ENCODE results near the gene CIRBP.

CIRBP gene

DNA sequence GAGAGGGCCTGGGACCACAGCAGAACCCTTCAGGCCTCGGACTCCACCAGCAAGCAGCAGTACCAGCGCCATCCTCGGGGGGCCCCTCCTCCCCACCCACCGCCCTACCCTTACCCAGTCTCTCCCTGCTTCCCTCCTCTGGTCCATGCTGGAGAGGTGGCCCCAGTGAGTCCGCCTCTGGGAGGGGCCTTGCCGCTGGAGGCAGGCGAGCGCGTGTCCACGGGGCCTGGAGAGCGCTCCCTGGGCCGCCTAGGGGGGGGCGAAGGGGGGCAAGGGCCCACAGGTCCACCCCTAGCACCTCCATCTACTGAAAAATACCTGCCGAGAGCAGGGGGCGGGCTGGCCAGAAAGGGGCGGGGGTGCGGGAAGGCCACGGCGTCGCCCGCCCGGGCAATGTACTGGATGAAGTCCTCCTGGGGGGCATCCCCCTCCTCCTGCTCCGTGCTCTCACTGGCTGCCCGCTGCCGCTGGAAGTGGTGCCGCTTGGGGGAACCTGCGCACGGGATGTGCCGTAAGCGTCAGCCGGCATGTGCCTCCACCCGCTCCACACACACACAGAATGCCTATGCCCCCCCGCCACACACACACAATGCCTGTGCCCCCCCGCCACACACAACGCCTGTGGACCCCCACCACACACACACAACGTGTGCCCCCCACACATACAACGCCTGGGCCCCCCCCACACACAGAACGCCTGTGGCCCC, 38.2 kb upstream of the CIRBP start:
- DNase-seq (ENCODE audit: low spot score) = no peak

DNA sequence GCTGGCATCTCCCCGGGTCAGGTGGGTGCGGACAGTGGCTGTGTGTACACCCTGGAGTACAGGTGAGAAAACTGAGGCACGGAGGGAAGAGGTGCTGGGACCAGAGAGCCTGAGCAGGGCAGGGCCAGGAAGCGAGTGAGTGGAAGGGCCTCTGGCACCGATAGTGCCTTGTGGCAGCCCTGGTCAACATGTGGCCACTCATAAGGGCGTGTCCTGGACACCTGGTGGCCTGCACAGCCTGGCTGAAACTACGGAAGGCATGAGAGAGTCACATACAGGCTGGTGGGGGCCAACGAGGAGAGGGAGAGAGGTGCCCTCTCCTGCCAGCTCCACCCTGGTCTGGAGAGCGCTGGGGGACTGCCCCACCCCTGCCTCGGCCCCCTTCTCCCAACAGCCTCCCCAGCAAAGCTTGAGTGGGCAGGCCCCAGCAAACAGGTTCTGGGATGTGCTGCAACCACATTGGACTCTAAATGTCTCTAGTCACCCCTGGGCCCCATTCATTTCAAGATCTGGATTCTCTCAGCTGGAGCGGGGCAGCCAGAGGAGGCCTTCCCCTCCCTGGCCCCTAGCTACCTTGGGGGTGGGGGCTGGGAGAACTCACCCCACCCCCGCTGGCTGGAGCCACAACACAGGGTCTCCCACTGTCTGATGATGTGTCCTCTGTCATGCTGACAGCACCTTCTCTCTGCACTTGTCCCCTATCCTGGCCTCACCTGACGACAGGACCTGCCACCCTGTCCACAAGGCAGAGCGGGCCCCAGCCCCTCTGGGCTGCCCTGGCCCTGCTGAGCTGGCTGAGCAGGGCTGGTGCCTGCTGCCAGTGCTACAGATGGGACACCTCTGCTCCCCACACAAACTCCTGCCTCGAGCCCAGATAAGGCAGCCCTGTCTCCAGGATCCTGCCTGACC, 37.1 kb upstream of the CIRBP start:
- DNase-seq (ENCODE audit: low spot score) = peak; percentile 44

DNA sequence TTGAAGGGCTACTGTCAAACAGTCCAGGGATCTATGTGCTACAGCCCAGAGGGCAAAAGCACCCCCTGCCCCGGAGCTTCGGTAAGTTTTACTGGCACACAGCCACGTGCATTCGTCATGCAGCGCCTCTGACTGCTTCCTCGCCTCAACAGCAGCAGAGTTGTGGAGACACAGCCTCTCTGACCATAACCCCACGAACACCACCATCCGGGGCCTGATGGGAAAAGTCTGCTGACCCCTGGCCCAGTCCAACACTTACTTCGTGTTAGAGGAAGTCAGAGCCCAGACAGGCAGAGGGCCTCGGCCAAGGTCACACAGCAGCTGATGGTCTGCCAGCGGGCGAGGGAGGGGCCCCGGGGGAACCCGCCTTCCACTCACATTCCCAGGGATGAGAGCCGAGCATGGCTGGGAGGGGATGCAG, 36.5 kb upstream of the CIRBP start:
- DNase-seq (ENCODE audit: low spot score) = peak; percentile 69

DNA sequence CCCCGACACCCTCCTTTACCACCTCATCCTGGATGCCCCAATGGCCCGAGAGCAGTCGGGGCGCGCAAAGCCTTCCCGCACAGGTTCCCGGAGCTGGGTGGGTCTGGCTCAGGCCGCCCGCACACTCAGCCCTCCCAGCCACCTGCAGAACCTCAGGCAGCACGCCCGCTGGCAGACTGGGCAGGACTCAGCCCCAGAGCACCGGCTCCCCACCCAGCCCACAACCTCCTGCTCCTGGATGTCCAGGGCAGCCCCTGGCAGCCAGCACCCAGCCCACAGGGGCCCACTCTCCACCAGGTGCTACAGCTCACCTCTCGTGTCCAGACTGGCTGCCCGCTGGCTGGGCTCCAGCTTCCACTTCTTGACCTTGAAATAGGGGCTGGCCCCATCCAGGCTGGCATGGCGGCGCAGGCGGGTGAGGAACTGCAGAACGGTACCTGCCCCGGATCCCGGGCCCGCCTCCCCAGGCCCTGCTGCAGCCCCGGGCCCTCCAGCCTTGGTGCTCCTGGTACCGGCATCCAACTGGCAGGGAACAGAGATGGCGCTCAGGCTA, 35.9 kb upstream of the CIRBP start:
- no peak for DNase-seq (ENCODE audit: low spot score)

DNA sequence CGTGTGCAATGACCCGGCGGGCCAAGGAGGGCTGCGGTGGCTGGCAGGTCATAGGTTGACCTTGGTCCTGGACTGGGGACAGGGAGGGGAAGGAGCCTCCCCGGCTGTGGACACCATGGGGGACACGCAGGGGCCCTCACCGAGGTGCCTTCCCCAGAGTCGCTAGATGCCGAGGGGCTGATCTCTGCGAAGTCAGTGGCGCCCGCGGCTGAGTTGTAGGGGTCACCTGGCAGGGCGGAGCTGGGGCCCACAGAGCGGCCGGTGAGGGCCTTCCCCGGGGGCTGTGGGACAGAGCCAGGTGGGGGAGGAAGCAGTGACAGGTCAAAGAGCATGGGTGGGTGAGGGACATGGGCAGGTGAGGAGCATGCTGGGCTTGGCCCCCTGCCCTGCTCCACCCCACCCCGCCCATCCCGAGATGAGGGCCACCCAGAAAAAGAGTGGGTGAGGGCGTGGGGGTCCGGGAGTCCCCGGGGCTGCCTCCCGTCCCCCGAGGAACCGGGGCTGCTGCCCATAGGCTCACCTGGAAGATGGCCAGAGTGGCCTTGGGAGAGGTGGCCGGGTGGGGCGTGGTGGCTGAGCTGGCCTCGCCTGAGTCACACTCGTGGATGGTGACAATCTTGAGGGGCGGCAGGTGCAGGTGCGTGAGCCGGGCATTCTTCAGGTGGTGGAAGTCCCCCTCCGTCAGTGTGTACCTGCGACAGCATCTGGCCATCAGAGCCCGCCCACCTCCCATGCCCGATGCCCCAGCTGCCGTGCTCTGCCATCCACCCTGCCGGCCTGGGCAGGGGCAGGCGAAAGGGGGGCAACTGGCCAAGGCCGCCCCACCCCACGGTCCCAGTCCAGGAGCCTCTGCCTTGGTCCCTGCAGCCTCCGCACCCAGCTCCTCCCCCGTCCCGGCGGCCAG, 34.8 kb upstream of the CIRBP start:
- no peak for DNase-seq (ENCODE audit: low spot score)

DNA sequence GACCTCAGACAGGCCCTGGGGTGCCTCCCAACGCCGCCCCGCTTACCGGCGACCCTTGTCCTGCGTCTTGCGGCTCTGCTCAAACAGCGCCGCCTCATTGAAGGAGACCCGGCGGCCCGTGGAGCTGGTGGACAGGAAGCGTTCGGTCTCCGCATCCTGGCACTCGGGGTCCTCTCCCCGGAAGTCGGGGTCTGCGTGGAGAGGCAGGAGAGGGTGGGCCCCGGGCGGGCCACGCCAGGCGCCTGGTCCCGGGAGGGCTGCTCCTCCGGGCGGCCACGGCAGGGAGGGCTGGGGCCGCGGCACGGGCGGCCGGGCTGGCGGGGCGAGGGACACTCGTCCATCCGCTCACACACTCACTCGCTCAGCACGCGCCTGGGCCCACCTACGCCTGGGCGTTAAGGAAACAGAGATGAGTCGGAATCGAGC, 34.2 kb upstream of the CIRBP start:
- DNase-seq (ENCODE audit: low spot score) = no peak

DNA sequence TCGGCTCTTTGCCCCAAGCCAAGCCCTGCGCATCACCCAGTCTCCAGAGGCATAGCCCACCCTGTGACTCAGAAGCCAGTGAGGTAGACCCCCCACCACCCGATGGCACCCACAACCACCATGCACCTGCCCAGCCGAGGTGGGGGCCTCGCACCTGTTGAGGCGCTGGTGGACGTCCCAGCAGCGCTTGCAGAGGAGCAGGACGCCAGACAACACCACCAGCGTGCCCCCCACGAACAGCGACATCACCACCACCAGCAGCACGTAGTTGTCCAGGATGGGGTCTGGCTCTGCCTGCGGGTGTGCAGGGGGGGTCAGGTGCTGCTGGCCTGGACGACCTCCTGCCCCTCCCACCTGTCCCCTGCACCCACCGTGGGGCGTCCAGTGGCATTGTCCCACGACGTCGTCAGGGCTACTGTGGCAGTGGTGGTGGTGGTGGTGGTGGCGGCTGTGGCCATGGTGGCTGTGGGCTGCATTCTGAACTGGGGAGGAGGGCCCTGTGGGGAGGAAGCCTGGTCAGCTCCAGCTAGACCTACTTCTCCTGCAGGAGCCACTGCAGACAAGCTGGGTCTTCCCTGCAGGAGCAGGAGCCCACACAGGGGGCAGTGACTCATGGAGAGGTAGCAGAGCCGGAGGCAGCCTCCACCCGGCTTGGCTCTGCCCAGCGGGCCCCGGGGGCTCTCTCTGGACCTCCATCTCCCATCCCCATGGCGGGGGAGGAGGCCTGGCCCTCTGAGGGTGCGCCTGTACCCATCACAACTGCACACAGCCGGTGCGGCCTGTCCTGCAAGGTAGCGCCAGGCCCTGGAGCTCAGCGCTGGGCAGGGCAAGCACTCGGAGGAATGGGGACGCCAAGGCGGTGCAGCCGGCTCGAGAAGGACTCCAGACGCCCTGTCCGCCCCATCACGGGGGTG, 33.2 kb upstream of the CIRBP start:
- peak; percentile 50 for DNase-seq (ENCODE audit: low spot score)

DNA sequence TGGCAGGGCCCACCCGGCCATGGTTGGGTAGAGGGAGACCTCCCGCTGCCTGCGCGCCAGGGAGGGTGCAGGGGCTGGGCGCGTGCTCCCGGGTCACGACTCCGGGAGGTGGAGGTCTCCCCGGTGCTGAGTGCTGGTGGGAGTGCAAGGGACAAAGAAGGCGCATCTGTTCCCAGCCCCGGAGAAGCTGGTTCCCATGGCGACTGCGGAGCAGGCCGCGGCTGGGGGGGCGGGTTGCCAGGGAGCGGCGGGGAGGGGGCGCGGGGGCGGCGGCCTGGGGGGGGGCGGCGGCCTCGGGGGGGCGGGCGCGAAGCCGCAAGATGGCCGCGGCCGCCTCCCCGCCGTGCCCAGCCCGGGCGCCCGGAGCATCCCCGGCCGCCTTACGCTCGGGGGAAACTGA, 32.6 kb upstream of the CIRBP start:
- no peak for DNase-seq (ENCODE audit: low spot score)

DNA sequence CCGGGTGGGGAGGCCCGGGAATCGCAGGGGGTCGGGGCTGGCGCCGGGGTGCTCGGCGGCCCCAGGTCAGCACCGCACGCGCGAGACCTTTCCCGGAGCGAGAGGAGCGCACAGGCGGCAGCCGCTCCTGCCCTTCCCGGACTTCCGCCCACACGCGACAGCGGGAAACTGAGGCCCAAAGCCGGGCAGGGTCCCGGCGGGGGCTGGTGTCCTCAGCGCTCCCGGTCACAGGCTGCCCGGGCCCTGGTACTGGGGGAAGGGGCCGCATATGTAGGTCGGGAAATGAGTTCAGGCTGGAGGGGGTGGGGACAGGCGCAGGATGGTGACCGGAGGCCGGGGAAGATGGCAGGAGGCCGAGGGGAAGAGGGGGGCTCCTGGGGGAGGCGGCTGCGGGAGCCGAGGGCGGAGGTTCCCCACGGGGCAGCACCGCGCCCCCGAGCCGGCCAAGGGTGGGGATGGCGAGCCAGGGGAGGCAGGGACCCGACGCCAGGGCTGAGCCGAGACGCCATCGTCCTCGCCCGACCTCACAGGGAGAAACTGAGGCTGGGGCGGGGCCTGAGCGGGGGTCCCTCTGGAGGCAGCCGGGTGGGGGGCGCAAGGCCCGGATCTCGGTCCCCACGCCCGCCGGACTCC, 32.0 kb upstream of the CIRBP start:
- DNase-seq (ENCODE audit: low spot score) = no peak

DNA sequence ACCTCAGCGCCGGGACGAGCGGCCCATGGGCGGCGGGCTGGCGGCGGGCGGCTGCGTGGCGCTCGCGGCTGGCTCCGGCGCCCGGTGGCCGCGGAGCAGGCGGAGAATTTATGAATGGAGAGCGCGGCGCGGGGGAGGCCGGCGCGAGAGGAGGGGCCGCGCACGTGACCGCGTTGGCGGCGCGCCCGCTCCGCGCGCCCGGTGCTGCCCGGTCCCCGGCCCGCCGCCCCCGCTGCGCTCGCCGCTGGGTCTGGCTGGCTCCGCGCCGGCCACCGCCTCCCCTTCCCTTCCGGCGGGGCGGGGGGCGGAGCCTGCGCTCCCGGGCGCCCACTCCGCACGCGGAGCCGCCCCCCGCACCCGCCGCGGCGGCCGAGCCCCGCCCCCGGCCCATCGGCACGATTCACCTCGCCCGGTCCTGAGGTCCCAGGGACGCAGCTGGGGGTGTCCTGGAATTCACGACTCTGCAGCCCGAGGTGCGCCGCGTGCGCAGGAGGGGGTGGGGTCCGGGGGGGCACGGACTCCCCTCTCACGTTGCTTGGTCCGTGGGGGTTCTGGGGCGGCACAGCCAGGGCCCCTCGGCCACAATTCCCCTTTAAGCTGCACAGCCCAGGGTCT, 31.3 kb upstream of the CIRBP start, which contains the start of gene CBARP:
CBARP (minus strand) TSS at position 252 of the 615 bp plus-strand sequence. CDS start 1,905 bp downstream, outside the sequence.
- DNase-seq (ENCODE audit: low spot score) = peak; percentile 25

DNA sequence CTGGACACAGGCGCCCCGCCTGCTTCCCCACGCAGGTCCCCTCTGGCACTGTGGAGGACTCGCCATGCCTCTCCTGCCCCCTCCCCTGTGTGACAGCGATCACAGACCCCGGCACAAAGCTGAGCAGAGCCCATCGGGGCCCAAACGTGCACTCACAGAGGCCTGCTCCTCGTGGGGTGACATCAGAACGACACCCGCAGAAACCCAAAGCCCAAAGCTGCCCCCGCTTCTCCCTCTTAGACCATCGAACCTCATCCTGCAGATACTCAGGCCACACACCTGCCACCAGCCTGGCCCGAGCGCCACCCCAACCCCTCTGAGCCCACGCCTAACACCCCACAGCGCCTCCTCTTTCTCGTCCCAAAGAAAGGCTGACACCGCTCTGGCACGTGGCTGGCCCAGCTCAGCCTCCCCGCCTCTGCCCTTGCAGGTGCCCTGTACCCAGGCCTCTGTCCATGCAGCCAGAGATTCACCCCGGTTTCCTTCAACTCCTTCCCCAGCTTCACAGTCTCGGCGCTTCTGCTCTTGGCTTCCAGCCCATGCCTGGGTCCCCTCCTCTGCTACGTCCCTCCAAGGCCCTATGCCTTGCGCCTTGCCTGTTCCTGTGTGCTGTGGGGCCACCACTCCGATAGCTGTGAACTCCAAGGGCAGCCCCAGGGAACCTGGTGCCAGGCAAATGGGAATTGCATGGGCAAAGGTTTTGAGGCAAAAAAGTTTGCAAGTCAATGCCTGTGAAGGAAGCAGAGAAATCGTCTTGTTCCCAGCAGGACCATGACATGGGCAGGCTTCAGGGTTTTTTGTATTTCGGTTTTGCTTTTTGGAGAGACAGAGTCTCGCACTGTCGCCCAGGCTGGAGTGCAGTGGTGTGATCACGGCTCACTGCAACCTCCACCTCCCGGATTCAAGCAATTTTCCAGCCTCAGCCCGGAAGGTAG, 30.5 kb upstream of the CIRBP start:
- DNase-seq (ENCODE audit: low spot score) = no peak

DNA sequence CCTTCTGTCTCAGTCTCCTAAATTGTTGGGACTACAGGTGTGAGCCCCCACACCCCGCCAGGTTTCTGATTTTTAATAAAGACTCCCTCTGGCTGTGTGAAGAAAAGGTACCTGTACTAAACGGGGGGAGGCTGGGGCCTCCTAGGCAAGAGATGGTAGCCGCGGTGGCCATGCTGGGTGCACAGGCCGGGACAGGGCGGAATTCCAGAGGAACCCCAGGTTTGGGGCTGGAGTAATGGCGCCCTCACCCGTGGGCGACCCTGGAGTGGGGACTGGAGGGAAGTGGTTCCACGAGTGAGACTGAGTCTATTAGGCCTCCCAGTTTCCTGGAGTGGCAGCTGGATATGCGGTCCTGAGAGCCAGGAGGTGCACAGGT, 29.7 kb upstream of the CIRBP start:
- no peak for DNase-seq (ENCODE audit: low spot score)

DNA sequence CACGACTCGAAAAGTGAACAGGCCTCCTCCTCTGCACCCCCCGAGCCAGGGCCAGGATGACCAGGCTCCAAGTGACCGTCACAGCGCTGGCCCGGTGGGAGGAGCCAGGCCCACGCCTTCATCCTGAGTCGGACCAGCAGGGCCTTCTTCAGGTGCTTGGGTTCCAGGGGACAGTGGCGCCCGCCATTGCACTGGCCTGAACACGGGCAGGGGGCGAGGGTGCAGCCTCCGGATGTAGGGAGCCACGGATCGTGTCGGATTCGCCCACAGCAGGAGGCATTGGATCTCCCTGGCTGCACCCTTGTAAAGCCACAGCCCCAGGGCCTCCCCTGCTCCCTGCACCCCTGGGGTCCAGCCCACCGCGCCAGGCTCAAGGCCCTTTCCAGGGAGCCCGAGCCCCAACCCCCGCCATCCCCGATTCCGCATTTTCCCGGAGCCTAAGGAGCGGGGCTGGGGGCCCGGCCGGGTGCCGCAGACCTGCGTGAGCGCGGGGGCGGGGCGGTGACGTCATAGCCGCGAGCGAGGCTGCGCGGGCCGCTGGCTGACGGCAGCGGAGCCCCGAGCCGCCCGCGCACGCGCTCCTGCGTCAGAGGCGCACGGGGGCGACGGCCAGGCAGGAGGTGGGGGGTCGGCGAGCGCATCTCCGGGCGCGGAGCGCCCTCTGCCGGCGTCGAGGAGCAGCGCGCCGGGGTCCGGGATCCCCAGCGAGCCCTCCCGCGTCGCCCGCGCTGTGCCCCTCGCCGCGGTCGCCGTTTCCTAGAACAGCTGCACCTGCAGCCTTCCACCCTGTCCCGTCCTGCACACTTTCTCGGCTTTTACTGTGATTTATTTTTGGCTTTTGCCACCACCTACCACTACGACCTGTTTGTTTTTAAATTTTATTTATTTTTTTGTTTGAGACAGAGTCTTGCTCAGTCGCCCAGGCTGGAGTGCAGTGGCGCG, 29.1 kb upstream of the CIRBP start:
- DNase-seq (ENCODE audit: low spot score) = peak; percentile 86

DNA sequence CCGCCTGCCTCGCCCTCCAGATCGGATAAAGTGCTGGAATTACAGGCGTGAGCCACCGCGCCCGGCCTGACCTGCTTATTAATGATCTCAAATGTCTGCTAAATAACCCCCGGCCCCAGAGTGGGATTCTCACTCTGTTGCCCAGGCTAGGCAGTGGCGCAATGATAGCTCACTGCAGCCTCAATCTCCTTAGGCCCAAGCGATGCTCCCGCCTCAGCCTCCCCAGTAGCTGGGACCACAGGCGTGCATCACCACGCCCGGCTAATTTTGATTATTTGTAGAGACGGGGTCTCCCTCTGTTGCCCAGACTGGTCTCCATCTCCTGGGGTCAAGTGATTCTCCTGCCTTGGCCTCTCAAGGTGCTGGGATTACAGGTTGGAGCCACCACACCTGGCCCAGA, 28.2 kb upstream of the CIRBP start:
- no peak for DNase-seq (ENCODE audit: low spot score)

DNA sequence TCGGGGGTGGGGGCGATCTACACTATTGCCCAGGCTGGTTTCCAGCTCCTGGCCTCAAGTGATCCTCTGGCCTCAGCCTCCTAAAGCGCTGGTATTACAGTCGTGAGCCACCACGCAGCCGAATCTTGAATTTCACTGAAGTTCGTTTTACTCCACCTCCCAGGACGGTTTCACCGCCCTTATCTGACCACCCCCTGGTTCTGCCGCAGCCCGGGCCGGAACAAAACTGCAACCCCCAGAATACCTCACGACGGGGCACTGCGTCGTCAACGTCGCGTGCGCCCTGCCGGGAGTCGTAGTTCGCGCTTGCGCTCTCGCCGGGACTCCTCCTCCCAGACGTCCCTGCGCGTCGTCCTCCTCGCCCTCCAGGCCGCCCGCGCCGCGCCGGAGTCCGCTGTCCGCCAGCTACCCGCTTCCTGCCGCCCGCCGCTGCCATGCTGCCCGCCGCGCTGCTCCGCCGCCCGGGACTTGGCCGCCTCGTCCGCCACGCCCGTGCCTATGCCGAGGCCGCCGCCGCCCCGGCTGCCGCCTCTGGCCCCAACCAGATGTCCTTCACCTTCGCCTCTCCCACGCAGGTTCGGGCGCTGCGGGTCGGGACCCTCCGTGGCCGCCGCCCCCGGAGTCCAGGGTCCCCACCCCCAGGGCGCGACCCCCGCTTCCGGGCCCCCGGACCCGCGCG, 27.6 kb upstream of the CIRBP start, which contains the start of gene ATP5F1D:
ATP5F1D (plus strand) TSS at position 335 of the 679 bp plus-strand sequence; CDS start at position 435, 100 bp downstream.
- DNase-seq (ENCODE audit: low spot score) = peak; percentile 95

DNA sequence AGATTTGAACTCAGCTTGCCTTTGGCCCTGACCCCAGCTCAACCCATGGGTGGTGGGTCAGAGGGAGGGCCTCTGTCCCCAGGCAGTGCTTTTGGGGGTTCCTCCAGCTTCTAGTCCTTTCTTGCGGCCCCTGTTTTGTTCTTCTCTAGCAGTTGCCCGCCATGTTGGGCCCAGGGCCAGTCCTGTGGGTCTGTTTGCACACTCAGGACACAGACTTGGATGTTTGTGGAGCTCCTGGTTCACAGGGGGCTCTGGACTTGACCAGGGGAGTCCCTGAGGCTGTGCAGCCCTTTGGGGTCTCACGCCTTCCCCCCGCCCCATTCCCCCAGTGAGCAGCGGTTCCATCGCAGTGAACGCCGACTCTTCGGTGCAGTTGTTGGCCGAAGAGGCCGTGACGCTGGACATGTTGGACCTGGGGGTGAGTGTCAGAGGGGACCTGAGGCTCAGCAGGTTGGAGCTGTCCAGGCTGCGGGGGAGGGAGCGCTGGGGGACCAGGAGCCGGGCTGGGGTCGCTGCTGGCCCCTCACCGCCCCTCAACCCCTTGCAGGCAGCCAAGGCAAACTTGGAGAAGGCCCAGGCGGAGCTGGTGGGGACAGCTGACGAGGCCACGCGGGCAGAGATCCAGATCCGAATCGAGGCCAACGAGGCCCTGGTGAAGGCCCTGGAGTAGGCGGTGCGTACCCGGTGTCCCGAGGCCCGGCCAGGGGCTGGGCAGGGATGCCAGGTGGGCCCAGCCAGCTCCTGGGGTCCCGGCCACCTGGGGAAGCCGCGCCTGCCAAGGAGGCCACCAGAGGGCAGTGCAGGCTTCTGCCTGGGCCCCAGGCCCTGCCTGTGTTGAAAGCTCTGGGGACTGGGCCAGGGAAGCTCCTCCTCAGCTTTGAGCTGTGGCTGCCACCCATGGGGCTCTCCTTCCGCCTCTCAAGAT, 25.1 kb upstream of the CIRBP start:
- DNase-seq (ENCODE audit: low spot score) = peak; percentile 83

All from kidney tubule cell (primary cell).